ENCODE results near the gene DNAI4.
"Not testable (repeated sequence)": the region's sequence is repeated elsewhere in the genome, so short reads cannot be mapped to it uniquely, and the experiment has no call there.

DNAI4 gene

GRCh38 chr1:66791621-66792610, 132.7 kb downstream of the DNAI4 start:
- H3K27ac ChIP-seq = no peak overlapping the region
- H3K4me3 ChIP-seq = no peak overlapping the region
- DNase-seq (ENCODE audit: low spot score) = no peak
- TF ChIP-seq CTCF (IDR thresholded peaks at IDR 0.05) = no peak

- TF ChIP-seq CTCF (IDR thresholded peaks at IDR 0.05) = no peak
- H3K27ac ChIP-seq = no peak overlapping the region
- no peak for DNase-seq (ENCODE audit: low spot score)
- no peak overlapping the region for H3K4me3 ChIP-seq
These were observed 136.3 kb downstream of the DNAI4 start for GRCh38 chr1:66788231-66788939.

- Histone ChIP-seq H3K27ac (no peak overlapping the region), H3K4me3 (no peak overlapping the region)
- TF ChIP-seq CTCF (IDR thresholded peaks at IDR 0.05) = no peak
- DNase-seq (ENCODE audit: low spot score) = no peak
These were observed 137.0 kb downstream of the DNAI4 start for GRCh38 chr1:66787641-66788040.

- H3K4me3 ChIP-seq; H3K27ac ChIP-seq; DNase-seq (ENCODE audit: low spot score): not testable (repeated sequence)
These were observed 138.9 kb downstream of the DNAI4 start for GRCh38 chr1:66785800-66786199.

GRCh38 chr1:66779475-66780078, 145.1 kb downstream of the DNAI4 start:
- DNase-seq (ENCODE audit: low spot score) = no peak
- H3K4me3 ChIP-seq = no peak overlapping the region
- H3K27ac ChIP-seq = no peak overlapping the region
- TF ChIP-seq CTCF (IDR thresholded peaks at IDR 0.05) = no peak

- no peak for TF ChIP-seq CTCF (IDR thresholded peaks at IDR 0.05)
- peak overlapping the region; percentile 11 for H3K4me3 ChIP-seq
- H3K27ac ChIP-seq = no peak overlapping the region
- DNase-seq (ENCODE audit: low spot score) = no peak
These were observed 145.7 kb downstream of the DNAI4 start for GRCh38 chr1:66778969-66779368.

GRCh38 chr1:66778266-66778665, 146.4 kb downstream of the DNAI4 start:
- Histone ChIP-seq H3K27ac (no peak overlapping the region), H3K4me3 (no peak overlapping the region)
- DNase-seq (ENCODE audit: low spot score) = no peak
- TF ChIP-seq CTCF (IDR thresholded peaks at IDR 0.05) = no peak

Data from coronary artery (tissue), 2 donors.